PC-3 (cell line): ENCODE data around the gene MKKS.

ENCODE experiments used
- CTCF ChIP-seq: fragments of 300-600 bp; sonication (generic); conservative IDR thresholded peaks from 2 replicates; pipeline ENCODE4 v1.5.1; 2017; ENCODE audit warnings: antibody characterized with exemption, low read depth, mild to moderate bottlenecking, low read length
- EZH2 ChIP-seq: fragments of 300-600 bp; sonication (generic); IDR thresholded peaks from one replicate; pipeline ENCODE4 v1.6.1; 2017; ENCODE audit warnings: antibody characterized with exemption, mild to moderate bottlenecking, low read length; ENCODE audit not compliant: unreplicated experiment
- EZH2phosphoT487 ChIP-seq: fragments of 300-600 bp; sonication (generic); IDR thresholded peaks from 2 replicates; pipeline ENCODE4 v1.6.1; 2018; ENCODE audit warnings: mild to moderate bottlenecking, antibody characterized with exemption, low read length, borderline replicate concordance

- TF ChIP-seq CTCF, result no peak
- TF ChIP-seq EZH2, result no peak
- TF ChIP-seq EZH2phosphoT487, result no peak
These were observed 49.7 kb upstream of the MKKS start for GRCh38 chr20:10483691-10484090.
